GM18507 (cell line): ENCODE data around the gene DNAJC28.

ENCODE experiments used
- DNase-seq: peaks from one replicate; pipeline ENCODE4 v3.0.0; 2011; ENCODE audit warnings: low read depth; ENCODE audit not compliant: insufficient read length; ENCODE audit errors: extremely low spot score
- FAIRE-seq: peaks from 2 replicates; lab custom pipeline; 2011; peaks lifted over from hg19 to GRCh38; lab: Jason Lieb, UNC

The DNAJC28 gene

DNA sequence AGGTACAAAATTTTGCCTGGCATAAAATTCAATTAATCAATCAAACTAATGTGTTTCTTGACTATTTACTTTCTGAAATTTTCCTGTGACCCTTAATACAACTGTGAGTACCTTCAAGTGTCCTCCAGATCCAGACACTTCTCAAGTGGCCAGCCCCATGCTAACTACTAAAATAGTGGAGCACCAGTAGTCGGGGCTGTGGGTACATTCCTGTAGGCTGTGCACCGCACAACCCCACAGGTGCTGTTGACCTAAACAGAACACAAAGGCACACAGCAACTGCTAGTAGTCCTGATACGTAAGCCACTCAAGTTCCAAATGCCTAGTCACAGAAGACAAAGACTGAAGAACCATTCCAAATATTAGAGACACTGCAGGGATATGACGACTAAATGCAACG lies 48.3 kb downstream of the DNAJC28 start:
- FAIRE-seq: no peak
- no peak for DNase-seq

GRCh38 chr21:33441489-33442477 lies 49.7 kb downstream of the DNAJC28 start:
- DNase-seq: peak; percentile 40
- peak; percentile 89 for FAIRE-seq
